ENCODE results near the gene DNAJC30.
"Not testable (repeated sequence)": the region's sequence is repeated elsewhere in the genome, so short reads cannot be mapped to it uniquely, and the experiment has no call there.

DNAJC30 gene

GRCh38 chr7:73681031-73681430, 2.2 kb downstream of the DNAJC30 start:
- DNase-seq (ENCODE audit: low read depth), result no peak

GRCh38 chr7:73680501-73680900, 2.8 kb downstream of the DNAJC30 start:
- no peak for DNase-seq (ENCODE audit: low read depth)

DNA sequence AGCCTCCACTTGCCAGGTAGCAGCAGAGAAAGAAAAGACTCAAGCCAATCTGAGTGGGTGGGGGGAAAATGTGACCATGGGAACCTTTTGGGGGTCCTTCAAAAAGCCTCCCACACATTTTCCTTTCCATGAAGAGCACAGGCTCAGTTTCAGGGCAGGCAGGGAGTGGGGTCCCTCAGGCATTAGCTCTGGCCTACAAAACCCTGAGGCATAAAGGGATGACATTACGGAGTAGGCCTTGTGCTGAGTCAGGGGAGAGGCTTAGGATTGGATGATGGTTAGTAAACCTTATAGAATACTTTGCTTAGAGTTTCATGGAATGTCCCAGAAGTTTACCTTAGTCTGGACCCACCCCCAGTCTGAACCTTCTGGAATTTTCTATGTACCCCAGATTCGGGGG, 3.5 kb downstream of the DNAJC30 start:
- DNase-seq (ENCODE audit: low read depth), result no peak

- DNase-seq (ENCODE audit: low read depth), result no peak
Observed at GRCh38 chr7:73678862-73679261, 4.4 kb downstream of the DNAJC30 start.

GRCh38 chr7:73676062-73676461, 7.2 kb downstream of the DNAJC30 start:
- DNase-seq (ENCODE audit: low read depth), result not testable (repeated sequence)

DNA sequence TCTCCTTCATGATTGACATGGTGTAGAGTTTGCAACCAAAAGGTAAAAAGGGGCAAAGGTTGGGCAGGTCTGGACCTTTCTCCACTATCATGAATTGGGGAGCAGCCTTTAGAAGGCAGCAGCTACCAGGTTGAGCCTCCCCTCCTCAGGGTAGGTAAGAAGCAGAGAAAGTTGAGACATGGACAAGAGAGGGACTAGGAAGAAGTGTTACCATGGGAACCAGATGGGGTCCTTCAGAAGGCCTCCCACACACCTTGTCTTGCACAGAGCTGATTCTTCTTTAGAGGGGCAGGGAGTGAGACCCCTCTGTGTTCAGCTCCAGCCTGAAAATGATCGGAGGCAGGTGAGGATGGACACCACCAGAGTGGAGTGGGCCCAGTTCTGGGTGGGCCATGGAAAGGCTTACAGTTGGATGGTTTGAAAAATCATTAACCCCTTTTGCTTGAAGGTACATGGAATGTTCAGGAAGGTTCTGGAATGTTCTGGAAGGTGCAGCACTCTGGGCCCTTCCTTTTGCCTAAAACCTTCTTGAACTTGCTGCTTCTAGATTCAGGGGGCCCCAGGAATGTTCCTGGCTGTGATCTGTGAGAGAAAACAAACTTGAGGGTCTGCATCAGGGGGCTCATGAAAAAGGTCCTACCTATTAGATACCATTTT, 8.7 kb downstream of the DNAJC30 start:
- no peak for DNase-seq (ENCODE audit: low read depth)

GRCh38 chr7:73671857-73672445, 11.3 kb downstream of the DNAJC30 start:
- no peak for DNase-seq (ENCODE audit: low read depth)

GRCh38 chr7:73671322-73671661, 12.0 kb downstream of the DNAJC30 start:
- DNase-seq (ENCODE audit: low read depth), result no peak

DNA sequence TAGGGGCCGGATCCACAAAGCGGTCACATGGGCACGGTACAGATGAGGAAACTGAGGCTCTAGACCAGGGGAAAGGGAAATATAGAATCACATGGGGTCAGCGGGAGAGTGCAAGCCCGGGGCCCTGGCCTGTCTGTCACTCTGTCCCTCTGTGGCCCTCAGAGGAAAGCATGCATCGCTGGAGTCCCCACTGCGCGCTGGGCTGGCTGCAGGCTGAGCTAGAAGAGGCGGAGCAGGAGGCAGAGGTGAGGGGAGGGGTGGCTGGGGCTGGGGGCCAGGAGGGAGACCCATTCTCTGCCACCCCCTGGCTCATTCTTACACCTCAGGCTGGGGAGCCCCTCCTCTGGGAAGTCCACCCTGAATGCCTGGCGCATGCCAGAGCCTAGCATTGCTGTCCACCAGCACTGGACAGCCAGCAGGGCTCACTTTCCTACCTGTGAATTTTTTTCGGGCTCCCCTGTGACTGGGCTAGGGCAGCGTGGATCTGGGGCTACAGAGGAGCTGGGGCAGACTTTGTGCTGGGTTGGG, 13.3 kb downstream of the DNAJC30 start:
- DNase-seq (ENCODE audit: low read depth), result no peak

DNA sequence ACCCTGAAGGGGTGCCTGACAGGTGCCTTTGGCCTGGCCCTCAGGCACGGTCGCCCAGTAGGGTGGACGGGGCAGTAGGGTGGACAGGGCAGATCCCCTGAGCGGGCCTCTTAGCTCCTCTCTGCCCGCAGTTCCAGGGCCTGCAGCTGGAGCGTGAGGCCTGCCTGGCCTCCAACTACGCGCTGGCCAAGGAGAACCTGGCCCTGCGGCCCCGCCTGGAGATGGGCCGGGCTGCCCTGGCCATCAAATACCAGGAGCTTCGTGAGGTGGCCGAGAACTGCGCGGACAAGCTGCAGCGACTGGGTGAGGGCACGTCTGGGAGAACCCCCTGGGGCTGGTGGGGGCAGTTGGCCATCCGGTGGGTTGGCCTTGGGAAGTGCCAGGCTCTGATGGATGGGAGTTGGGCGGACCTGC, 14.0 kb downstream of the DNAJC30 start:
- no peak for DNase-seq (ENCODE audit: low read depth)

DNA sequence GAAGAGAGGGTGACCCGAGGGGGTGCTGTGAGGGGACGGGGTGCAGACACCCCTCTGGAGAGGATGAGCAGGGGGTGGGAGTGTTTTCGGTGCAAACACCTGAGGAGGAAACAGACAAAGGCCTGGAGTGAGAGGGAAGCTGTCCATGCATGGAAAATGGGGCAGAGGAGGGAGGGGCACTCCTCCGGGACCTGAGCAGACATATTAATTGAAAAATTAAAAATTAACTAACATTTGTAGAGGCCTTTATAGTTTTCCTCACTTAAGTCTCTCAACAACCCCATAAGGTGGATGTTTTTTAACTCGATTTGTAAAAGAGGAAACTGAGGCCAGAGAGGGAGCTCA, 14.4 kb downstream of the DNAJC30 start:
- no peak for DNase-seq (ENCODE audit: low read depth)

DNA sequence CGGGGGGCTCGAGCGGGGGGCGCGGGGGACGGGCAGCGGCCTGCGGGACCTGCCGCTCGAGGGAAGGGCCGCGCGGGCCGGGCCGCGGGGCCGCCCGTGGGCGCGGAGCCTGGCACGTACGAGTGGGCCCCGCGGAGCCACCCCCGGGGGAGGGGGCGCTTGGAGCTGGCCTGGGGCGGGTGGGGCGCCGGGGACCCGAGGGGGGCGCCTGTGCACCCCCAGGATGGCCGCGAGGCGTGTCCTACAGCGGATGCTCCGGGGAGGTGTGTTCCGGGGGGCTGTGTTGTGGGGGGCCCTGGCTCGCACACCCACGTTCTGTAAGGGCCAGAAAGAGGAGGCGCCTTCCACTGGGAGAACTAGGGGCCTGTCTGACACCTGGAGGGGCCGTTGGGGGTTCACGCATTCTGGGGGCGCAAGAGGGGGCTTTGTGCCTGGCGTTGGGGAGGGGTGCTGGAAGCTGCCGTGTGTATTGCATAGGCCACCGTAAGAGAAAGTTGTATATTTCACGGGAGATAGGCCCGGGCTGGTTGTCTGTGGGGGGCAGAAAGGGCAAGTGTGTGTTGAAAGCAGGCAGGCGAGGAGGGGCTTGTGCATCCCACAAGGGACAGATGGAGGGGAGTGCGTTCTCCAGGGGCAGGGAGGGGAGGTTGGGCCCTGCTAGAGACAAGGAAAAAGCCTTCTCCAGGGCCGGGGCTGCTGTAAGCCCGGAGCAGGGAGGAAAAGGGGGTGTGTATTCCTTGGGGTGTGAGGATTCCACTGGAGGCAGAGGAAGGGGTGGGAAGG, 15.0 kb downstream of the DNAJC30 start:
- DNase-seq (ENCODE audit: low read depth), result no peak

GRCh38 chr7:73667344-73668102, 15.7 kb downstream of the DNAJC30 start, which contains the start of gene VPS37D:
TSS of gene VPS37D (plus strand) at chr7:73667831. CDS start at chr7:73667959, 128 bp downstream.
- peak; percentile 79 for DNase-seq (ENCODE audit: low read depth)

- no peak for DNase-seq (ENCODE audit: low read depth)
Observed at GRCh38 chr7:73663033-73663432, 20.2 kb downstream of the DNAJC30 start.

DNA sequence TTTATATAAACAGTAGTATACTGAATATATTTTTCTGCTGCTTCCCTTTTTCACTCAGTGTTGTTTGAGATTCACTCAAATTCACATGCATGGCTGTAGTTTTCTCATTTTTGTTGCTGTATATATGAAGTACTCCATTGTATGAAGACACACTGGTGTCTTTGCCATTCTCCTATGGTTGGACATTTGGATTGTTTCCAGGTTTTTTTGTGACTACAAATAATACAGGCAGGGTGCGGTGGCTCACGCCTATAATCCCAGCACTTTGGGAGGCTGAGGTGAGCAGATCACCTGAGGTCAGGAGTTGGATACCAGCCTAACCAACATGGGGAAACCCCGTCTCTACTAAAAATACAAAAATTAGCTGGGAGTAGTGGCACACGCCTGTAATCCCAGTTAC, 22.7 kb downstream of the DNAJC30 start:
- DNase-seq (ENCODE audit: low read depth), result not testable (repeated sequence)

DNA sequence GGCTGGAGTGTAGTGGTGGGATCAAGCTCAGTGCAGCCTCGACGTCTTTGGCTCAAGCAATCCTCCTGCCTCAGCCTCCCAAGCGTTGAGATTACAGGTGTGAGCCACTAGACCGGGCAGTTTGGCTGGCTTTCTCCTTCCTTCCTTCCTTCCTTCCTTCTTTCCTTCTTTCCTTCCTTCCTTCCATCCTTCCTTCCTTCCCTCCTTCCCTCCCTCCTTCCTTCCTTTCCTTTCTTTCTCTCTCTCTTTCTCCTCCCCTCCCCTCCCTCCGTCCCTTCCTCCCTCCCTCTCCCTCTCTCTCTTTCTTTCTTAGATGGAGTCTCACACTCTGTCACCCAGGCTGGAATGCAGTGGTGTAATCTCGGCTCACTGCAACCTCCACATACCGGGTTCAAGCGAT, 23.3 kb downstream of the DNAJC30 start:
- no peak for DNase-seq (ENCODE audit: low read depth)

- DNase-seq (ENCODE audit: low read depth), result not testable (repeated sequence)
Observed at GRCh38 chr7:73655309-73655708, 27.9 kb downstream of the DNAJC30 start.

GRCh38 chr7:73652541-73652949, 30.7 kb downstream of the DNAJC30 start:
- no peak for DNase-seq (ENCODE audit: low read depth)

- DNase-seq (ENCODE audit: low read depth), result no peak
Observed at GRCh38 chr7:73650524-73650923, 32.7 kb downstream of the DNAJC30 start.

DNA sequence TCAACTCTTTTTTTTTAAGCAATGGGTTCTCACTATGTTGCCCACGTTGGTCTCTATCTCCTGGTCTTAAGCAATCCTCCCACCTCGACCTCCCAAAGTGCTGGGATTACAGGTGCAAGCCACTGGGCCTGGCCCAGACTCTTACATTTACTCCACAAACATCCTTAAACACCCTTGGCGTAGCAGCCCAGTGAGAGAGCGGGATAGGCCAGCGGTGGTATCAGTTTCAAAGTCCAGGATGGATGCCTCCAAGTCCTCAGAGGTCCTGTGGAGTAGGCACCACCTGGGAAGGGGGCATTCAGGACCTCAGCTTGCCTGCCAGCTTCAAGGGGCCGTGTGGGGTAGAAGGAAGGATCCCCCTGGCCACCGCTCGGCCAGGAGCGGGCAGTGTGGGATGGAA, 33.7 kb downstream of the DNAJC30 start:
- DNase-seq (ENCODE audit: low read depth), result no peak

GRCh38 chr7:73648593-73649332, 34.5 kb downstream of the DNAJC30 start:
- DNase-seq (ENCODE audit: low read depth), result no peak
